ENCODE measurements around the gene OVOL2.

OVOL2 gene

DNA sequence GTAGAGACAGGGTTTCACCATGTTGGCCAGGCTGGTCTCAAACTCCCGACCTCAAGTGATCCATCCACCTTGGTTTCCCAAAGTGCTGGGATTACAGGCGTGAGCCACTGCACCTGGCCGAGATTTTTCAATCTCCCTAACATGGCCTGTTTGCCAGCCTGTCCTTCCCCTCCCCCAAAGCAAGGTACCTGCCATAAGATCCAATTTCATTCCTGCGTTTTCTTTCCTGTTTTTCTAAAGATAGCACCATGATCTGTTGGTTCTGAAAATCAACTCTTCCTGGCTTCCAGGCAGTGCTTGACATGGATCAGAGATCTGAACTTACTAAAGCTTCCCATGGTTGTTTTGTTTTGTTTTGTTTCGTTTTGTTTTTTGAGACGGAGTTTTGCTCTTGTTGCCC, 81.4 kb downstream of the OVOL2 start:
- no peak for DNase-seq
